H9 (cell line): Measurements from ENCODE around the gene CNOT4. TPM values are rescaled to one million over a fixed set of nuclear protein-coding genes. Genes with fewer than 3 reads are reported as not detected.

Experiments
- DNase-seq: peaks from one replicate; pipeline ENCODE4 v3.0.0-alpha.2; 2017
- H2AFZ ChIP-seq: one replicate; pipeline ENCODE4 v1.6.1; 2013; ENCODE audit warnings: mild to moderate bottlenecking, low read length, control low read depth, moderate library complexity
- H2AK5ac ChIP-seq: 2 replicates; pipeline ENCODE4 v1.6.1; 2013; ENCODE audit warnings: low read length, control low read depth, mixed read lengths; ENCODE audit not compliant: insufficient read length
- H2BK120ac ChIP-seq: one replicate; pipeline ENCODE4 v1.6.1; 2013; ENCODE audit warnings: low read depth, mild to moderate bottlenecking, low read length, control low read depth, inconsistent platforms; ENCODE audit not compliant: poor library complexity, severe bottlenecking
- H2BK12ac ChIP-seq: 2 replicates; pipeline ENCODE4 v1.6.1; 2013; ENCODE audit warnings: low read length, control low read depth, mixed read lengths, low read depth; ENCODE audit not compliant: insufficient read length
- H2BK15ac ChIP-seq: 2 replicates; pipeline ENCODE4 v1.6.1; 2013; ENCODE audit warnings: low read depth, low read length, control low read depth
- H2BK20ac ChIP-seq: one replicate; pipeline ENCODE4 v1.6.1; 2013; ENCODE audit warnings: low read depth, mild to moderate bottlenecking, low read length, control low read depth, inconsistent platforms; ENCODE audit not compliant: poor library complexity, severe bottlenecking
- H2BK5ac ChIP-seq: 2 replicates; pipeline ENCODE4 v1.6.1; 2013; ENCODE audit warnings: low read length, control low read depth, mixed read lengths; ENCODE audit not compliant: insufficient read length
- H3K14ac ChIP-seq: 2 replicates; pipeline ENCODE4 v1.6.1; 2013; ENCODE audit warnings: low read length, control low read depth; ENCODE audit not compliant: insufficient read depth
- H3K18ac ChIP-seq: 2 replicates; pipeline ENCODE4 v1.6.1; 2013; ENCODE audit warnings: low read depth, mild to moderate bottlenecking, mixed read lengths, low read length, control low read depth; ENCODE audit not compliant: insufficient read length
- H3K23ac ChIP-seq: 2 replicates; pipeline ENCODE4 v1.6.1; 2013; ENCODE audit warnings: low read length, control low read depth, mixed read lengths, low read depth; ENCODE audit not compliant: insufficient read length
- H3K23me2 ChIP-seq: 2 replicates; pipeline ENCODE4 v1.6.1; 2013; ENCODE audit warnings: low read depth, mild to moderate bottlenecking, mixed read lengths, low read length, control low read depth; ENCODE audit not compliant: insufficient read length, poor library complexity, severe bottlenecking
- H3K27ac ChIP-seq: 2 replicates; pipeline ENCODE4 v1.5.1; 2013; ENCODE audit warnings: low read length, control low read depth, mixed read lengths, low read depth; ENCODE audit not compliant: insufficient read length
- H3K27me3 ChIP-seq: 2 replicates; pipeline ENCODE4 v1.6.1; 2013; ENCODE audit warnings: low read length, control low read depth, inconsistent platforms; ENCODE audit not compliant: insufficient read depth
- H3K4ac ChIP-seq: 2 replicates; pipeline ENCODE4 v1.6.1; 2013; ENCODE audit warnings: low read depth, mild to moderate bottlenecking, control low read depth, inconsistent platforms, low read length, moderate library complexity
- H3K4me1 ChIP-seq: 2 replicates; pipeline ENCODE4 v1.6.1; 2013; ENCODE audit warnings: low read length, control low read depth, inconsistent platforms; ENCODE audit not compliant: insufficient read depth
- H3K4me2 ChIP-seq: 2 replicates; pipeline ENCODE4 v1.6.1; 2013; ENCODE audit warnings: low read length, control low read depth, mixed read lengths; ENCODE audit not compliant: insufficient read length, insufficient read depth
- H3K56ac ChIP-seq: 2 replicates; pipeline ENCODE4 v1.6.1; 2013; ENCODE audit warnings: low read depth, mild to moderate bottlenecking, mixed read lengths, low read length, control low read depth; ENCODE audit not compliant: insufficient read length
- H3K79me1 ChIP-seq: 2 replicates; pipeline ENCODE4 v1.6.1; 2013; ENCODE audit warnings: low read depth, mild to moderate bottlenecking, moderate library complexity, low read length, control low read depth, inconsistent platforms; ENCODE audit not compliant: insufficient read depth, poor library complexity, severe bottlenecking
- H3K79me2 ChIP-seq: 2 replicates; pipeline ENCODE4 v1.6.1; 2013; ENCODE audit warnings: low read length, control low read depth, inconsistent platforms; ENCODE audit not compliant: insufficient read depth
- H3K9ac ChIP-seq: 2 replicates; pipeline ENCODE4 v1.6.1; 2013; ENCODE audit warnings: low read length, control low read depth, mixed read lengths; ENCODE audit not compliant: insufficient read length; ENCODE audit errors: extremely low read depth
- H3K9me3 ChIP-seq: one replicate; pipeline ENCODE4 v1.6.1; 2013; ENCODE audit warnings: low read depth, low read length, inconsistent platforms; ENCODE audit not compliant: control insufficient read depth
- H3T11ph ChIP-seq: one replicate; pipeline ENCODE4 v1.6.1; 2013; ENCODE audit warnings: mild to moderate bottlenecking, low read length, control low read depth, inconsistent platforms
- H4K20me1 ChIP-seq: one replicate; pipeline ENCODE4 v1.6.1; 2013; ENCODE audit not compliant: control insufficient read depth, insufficient read length, insufficient read depth
- H4K5ac ChIP-seq: 2 replicates; pipeline ENCODE4 v1.6.1; 2013; ENCODE audit warnings: low read depth, mild to moderate bottlenecking, mixed read lengths, low read length, control low read depth; ENCODE audit not compliant: insufficient read length
- H4K8ac ChIP-seq: replicated peaks from 2 replicates; pipeline ENCODE4 v1.6.1; 2013; ENCODE audit warnings: low read length, control low read depth, mixed read lengths, low read depth; ENCODE audit not compliant: insufficient read length
- H4K91ac ChIP-seq: 2 replicates; pipeline ENCODE4 v1.6.1; 2013; ENCODE audit warnings: low read depth, mild to moderate bottlenecking, moderate library complexity, mixed read lengths, low read length, control low read depth; ENCODE audit not compliant: insufficient read length
- H3K27ac Mint-ChIP-seq, 3 experiments: 2 replicates in 2 of 3; 3 replicates in 1 of 3; pipeline ENCODE4 v1.8.0; 2020 to 2021; ENCODE audit warnings: mixed read lengths in 3 of 3, mild to moderate bottlenecking in 1 of 3, moderate library complexity in 1 of 3
- H3K27me3 Mint-ChIP-seq: 2 replicates; pipeline ENCODE4 v1.8.0; 2021; ENCODE audit warnings: low read depth, mild to moderate bottlenecking, moderate library complexity, mixed read lengths
- H3K36me3 Mint-ChIP-seq, 3 experiments: 2 replicates in 2 of 3; 3 replicates in 1 of 3; pipeline ENCODE4 v1.8.0; 2020 to 2021; ENCODE audit warnings: low read depth in 3 of 3, mixed read lengths in 3 of 3; ENCODE audit not compliant: insufficient read depth in 1 of 3
- H3K4me1 Mint-ChIP-seq, 2 experiments: 2 replicates each; pipeline ENCODE4 v1.8.0; 2020; ENCODE audit warnings: mixed read lengths in 2 of 2
- H3K4me3 Mint-ChIP-seq, 2 experiments: 2 replicates in 1 of 2; 3 replicates in 1 of 2; pipeline ENCODE4 v1.8.0; 2020 to 2021; ENCODE audit warnings: mild to moderate bottlenecking in 2 of 2, mixed read lengths in 2 of 2, moderate library complexity in 1 of 2
- H3K9me3 Mint-ChIP-seq, 2 experiments: 2 replicates in 1 of 2; 3 replicates in 1 of 2; pipeline ENCODE4 v1.8.0; 2020; ENCODE audit warnings: mild to moderate bottlenecking in 2 of 2, mixed read lengths in 2 of 2, moderate library complexity in 1 of 2
- WGBS: extraction: QIAGEN DNeasy Blood & Tissue Kit; methylation state at CpG from one replicate; pipeline ENCODE4 v1.1.7; 2013; ENCODE audit warnings: missing lambda C conversion rate, low lambda C conversion rate, mixed read lengths; ENCODE audit not compliant: insufficient read length; ENCODE audit errors: extremely low coverage; 5-methylcytosine and 5-hydroxymethylcytosine counted together
- total RNA-seq: library from RNA; stranded (reverse); gene quantifications from 2 replicates; pipeline ENCODE4 v1.2.1, GENCODE V29; 2021
- TF ChIP-seq, protein P1 (sequence below): fragments of 200-600 bp; sonication (generic); conservative IDR thresholded peaks from 3 replicates; pipeline ENCODE4 v1.8.0; 2021; ENCODE audit warnings: antibody characterized with exemption, mild to moderate bottlenecking

The CNOT4 gene
- total RNA-seq, 1 experiment from 2014 or later, result 27.4 TPM

GRCh38 chr7:135414208-135414607, 95.7 kb downstream of the CNOT4 start:
- no peak overlapping the region for H3K14ac ChIP-seq
- H3K9me3 Mint-ChIP-seq, result no peaks in the 10 kb centered on the region
- H3K36me3 Mint-ChIP-seq, result no peaks in the 10 kb centered on the region; a peak in 1 of 7 replicates

More at GRCh38 chr7:135414208-135414607, 95.7 kb downstream of the CNOT4 start:
- Mint-ChIP-seq H3K4me1 (peaks cover 0 to 3% of the 10 kb centered on the region in 2 experiments; a peak in 1 of 4 replicates), H3K27ac (no peak overlapping the region), H3K27me3 (no peaks in the 10 kb centered on the region), H3K4me3 (no peak overlapping the region)
- no peaks in the 10 kb centered on the region for H3K4me1 ChIP-seq
- H2AK5ac ChIP-seq, result no peak overlapping the region
- H2BK15ac ChIP-seq, result no peak overlapping the region
- no peak overlapping the region for H3K4ac ChIP-seq
- no peak overlapping the region for H2BK5ac ChIP-seq
- no peak overlapping the region for H3K56ac ChIP-seq
- no peaks in the 10 kb centered on the region for H4K20me1 ChIP-seq
- H3K79me2 ChIP-seq, result no peaks in the 10 kb centered on the region
- no peak overlapping the region for H3K4me2 ChIP-seq
- no CpG with 5 or more reads among the region's 3 CpGs for WGBS
- H2BK120ac ChIP-seq, result no peak overlapping the region
- H3K9me3 ChIP-seq, result no peaks in the 10 kb centered on the region
- H3K79me1 ChIP-seq, result no peaks in the 10 kb centered on the region
- no peak overlapping the region for H2BK12ac ChIP-seq
- DNase-seq, result no peak
- TF ChIP-seq, protein P1, sequence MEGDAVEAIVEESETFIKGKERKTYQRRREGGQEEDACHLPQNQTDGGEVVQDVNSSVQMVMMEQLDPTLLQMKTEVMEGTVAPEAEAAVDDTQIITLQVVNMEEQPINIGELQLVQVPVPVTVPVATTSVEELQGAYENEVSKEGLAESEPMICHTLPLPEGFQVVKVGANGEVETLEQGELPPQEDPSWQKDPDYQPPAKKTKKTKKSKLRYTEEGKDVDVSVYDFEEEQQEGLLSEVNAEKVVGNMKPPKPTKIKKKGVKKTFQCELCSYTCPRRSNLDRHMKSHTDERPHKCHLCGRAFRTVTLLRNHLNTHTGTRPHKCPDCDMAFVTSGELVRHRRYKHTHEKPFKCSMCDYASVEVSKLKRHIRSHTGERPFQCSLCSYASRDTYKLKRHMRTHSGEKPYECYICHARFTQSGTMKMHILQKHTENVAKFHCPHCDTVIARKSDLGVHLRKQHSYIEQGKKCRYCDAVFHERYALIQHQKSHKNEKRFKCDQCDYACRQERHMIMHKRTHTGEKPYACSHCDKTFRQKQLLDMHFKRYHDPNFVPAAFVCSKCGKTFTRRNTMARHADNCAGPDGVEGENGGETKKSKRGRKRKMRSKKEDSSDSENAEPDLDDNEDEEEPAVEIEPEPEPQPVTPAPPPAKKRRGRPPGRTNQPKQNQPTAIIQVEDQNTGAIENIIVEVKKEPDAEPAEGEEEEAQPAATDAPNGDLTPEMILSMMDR, result no peak
- H2BK20ac ChIP-seq, result no peak overlapping the region
- H3K23me2 ChIP-seq, result no peaks in the 10 kb centered on the region
- no peak overlapping the region for H3K23ac ChIP-seq
- no peak overlapping the region for H3K9ac ChIP-seq
- no peak overlapping the region for H3K27ac ChIP-seq
- H3T11ph ChIP-seq, result no peak overlapping the region
- no peak overlapping the region for H3K18ac ChIP-seq
- H4K5ac ChIP-seq, result no peak overlapping the region
- no peak overlapping the region for H2AFZ ChIP-seq
- H4K91ac ChIP-seq, result no peak overlapping the region
- no peak overlapping the region for H4K8ac ChIP-seq
- no peaks in the 10 kb centered on the region for H3K27me3 ChIP-seq
